GM18502 (cell line): ENCODE results near the gene TOR4A.
"Not testable (repeated sequence)": the region's sequence is repeated elsewhere in the genome, so short reads cannot be mapped to it uniquely, and the experiment has no call there.

ENCODE experiments used
- ATAC-seq: cut with Tn5 transposase; IDR thresholded peaks from one replicate; pipeline ENCODE4 v1.9.1; 2021; ENCODE audit warnings: mild to moderate bottlenecking; ENCODE audit not compliant: unreplicated experiment, poor library complexity

Gene TOR4A

DNA sequence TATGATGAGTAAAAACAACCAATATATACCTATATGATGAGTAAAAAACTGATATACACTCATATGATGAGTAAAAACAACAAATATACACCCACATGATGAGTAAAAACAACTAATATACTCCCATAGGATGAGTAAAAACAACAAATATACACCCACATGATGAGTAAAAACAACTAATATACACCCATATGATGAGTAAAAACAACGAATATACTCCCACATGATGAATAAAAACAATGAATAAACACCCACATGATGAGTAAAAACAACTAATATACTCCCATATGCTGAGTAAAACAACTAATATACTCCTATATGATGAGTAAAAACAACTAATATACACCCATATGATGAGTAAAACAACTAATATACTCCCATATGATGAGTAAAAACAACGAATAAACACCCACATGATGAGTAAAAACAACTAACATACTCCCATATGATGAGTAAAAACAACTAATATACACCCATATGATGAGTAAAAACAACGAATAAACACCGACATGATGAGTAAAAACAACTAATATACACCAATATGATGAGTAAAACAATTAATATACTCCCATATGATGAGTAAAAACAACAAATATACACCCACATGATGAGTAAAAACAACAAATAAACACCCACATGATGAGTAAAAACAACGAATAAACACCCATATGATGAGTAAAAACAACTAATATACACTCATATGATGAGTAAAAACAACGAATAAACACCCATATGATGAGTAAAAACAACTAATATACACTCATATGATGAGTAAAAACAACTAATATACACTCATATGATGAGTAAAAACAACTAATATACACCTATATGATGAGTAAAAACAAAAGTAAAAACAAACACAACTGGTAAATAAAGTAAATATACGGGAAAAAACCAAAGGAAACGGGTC is 50.4 kb downstream of the TOR4A start:
- not testable (repeated sequence) for ATAC-seq

DNA sequence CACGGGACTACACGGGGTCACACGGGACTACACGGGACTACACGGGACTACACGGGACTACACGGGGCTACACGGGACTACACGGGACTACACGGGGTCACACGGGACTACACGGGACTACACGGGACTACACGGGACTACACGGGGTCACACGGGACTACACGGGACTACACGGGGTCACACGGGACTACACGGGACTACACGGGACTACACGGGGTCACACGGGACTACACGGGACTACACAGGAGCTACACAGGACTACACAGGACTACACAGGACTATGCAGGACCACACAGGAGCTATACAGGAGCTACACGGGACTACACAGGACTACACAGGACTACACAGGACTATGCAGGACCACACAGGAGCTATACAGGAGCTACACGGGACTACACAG is 52.1 kb downstream of the TOR4A start:
- not testable (repeated sequence) for ATAC-seq

DNA sequence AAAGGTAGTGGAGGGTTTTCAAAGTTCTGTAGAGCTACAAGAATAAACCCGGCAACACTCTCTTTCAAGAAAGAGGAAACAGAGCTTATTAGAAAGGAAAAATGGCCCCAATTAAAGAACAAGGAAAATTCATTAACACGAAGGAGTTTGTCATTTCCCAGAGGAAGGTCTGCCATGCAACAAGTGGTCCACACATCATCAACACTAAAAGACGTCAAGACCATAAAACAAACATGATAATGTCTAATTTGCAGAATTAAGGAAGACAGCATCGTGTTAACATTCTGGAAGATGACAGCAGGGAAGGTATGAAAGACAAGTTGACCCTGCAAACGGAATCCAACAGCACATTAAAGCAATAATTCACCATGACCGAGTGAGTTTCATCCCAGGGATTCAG is 53.2 kb downstream of the TOR4A start:
- no peak for ATAC-seq

DNA sequence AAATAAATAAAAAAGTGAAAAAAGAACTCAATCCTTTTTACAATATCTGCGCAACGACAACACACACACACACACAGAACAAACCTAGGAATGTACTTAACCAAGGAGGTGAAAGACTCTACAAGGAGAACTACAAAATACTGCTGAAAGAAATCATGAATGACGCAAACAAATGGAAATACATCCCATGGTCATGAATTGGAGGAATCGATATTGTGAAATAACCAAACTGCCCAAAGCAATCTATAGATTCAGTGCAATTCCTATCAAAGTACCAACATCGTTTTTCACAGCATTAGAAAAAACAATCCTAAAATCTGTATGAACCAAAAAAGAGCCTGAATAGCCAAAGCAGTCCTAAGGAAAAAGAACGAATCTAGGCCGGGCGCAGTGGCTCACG is 54.4 kb downstream of the TOR4A start:
- no peak for ATAC-seq
